GM18505 (cell line): ENCODE results near the gene PCBP4.

Source experiments
- ATAC-seq: cut with Tn5 transposase; IDR thresholded peaks from one replicate; pipeline ENCODE4 v1.9.1; 2021; ENCODE audit not compliant: unreplicated experiment
- POLR2A ChIP-seq: IDR thresholded peaks from 4 replicates; pipeline ENCODE4 v1.6.1; 2011; ENCODE audit warnings: borderline replicate concordance; ENCODE audit not compliant: insufficient read depth, insufficient read length; ENCODE audit errors: extremely low read depth

PCBP4 gene

DNA sequence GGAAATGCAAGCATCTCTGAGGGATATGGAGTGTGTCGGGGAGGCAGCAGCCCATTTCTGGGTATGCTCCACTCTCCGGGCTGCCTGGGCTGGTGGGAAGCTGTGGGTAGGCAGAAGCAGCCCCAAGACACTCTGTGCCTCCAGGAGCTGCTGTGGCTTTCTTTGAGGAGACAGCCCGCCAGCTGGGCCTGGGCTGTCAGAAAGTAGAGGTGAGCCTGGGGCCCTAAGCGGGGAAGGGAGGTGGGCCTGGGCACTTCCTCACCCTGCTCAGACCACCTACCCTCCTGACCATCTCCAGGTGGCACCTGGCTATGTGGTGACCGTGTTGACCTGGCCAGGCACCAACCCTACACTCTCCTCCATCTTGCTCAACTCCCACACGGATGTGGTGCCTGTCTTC lies 17.8 kb upstream of the PCBP4 start:
- TF ChIP-seq POLR2A, result no peak
- ATAC-seq, result no peak

DNA sequence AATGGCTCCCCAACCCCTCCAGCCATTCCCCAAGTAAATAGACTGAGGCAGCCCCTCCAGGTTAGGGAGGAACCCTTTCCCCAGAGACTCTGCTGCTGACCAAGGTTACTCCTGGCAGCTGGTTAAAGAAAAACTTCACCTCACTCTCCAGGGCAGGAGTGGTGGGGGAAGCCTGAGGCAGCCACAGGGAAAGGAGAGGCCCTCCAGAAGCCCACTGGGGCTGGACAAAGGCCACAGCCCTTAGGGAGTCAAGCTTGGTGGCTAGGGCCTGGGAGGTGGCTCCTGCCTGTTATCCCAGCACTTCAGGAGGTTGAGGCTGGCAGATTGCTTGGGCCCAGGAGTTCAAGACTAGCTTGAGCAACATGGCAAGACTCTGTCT lies 17.0 kb upstream of the PCBP4 start:
- TF ChIP-seq POLR2A, result no peak
- no peak for ATAC-seq

DNA sequence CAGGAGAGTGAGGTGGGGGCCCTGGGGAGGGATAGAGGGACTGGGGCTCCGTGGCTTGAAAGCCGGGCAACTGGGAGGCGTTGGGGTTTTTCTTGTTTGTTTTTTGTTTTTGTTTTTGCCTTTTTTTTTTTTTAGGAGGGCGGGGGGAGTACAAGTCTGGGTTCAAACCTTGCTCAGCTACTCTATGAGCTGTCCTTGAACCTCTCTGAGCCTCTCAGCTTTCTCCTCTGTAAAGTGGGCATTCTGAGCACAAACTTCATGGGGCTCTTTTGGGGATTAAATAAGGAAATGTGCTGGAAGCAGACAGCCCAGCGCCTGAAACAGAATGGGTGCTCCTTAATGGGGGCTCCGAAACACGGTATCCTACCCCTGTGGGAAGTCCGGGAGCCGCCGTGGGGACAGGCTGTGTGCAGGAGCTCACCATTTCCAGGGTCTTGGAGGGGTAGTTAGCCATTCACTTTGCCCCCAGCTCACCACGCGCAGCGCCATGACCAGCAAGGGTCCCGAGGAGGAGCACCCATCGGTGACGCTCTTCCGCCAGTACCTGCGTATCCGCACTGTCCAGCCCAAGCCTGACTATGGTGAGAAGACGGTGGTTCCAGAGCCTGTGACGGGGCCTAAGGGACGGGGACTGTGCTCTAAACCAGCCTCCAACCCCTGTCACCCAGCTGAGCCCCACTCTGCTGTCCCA lies 16.5 kb upstream of the PCBP4 start:
- TF ChIP-seq POLR2A, result no peak

DNA sequence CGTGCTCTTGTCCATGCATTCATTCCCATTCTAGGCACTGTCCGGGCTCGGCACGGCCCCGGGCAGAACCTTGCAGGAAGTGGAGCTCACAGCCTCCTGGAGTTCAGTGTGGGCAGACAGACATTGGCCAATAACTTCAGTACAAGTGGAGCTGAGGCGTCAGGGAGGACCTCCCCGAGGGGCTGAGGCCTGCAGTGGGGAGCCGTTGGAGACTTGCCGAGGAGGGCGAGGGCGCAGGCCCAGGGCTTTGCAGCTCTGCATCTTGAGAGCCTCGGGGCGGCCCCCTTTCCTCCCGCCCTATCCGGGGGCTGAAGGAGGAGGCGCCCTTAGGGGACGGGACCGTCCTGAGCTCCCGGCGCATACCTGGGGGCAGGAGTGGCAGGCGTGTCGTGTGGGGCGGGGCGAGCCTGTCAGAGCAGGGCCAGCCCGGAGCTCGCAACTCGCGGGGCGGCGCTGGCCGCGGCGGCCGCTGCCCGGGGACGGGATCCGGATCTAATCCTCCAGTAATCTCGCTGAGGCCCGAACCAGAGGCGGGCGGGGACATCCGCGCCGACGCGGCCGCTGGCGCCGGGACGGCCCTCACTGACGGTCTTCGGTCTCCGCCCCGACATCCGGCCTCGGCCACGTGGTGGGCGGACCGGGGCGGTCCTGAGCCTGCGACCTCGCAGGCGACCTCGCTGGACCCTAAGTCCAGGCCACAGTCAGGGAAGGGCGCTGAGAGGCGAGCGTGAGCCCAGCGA lies 15.8 kb upstream of the PCBP4 start, which contains the start of gene ACY1:
Gene ACY1 (plus strand): TSS at position 698 of the 740 bp plus-strand sequence. CDS start 530 bp downstream, outside the sequence.
- peak; percentile 59 for ATAC-seq
- TF ChIP-seq POLR2A, result peak; percentile 74

More for the DNA sequence above, 16.5 kb upstream of the PCBP4 start:
- ATAC-seq, result no peak

DNA sequence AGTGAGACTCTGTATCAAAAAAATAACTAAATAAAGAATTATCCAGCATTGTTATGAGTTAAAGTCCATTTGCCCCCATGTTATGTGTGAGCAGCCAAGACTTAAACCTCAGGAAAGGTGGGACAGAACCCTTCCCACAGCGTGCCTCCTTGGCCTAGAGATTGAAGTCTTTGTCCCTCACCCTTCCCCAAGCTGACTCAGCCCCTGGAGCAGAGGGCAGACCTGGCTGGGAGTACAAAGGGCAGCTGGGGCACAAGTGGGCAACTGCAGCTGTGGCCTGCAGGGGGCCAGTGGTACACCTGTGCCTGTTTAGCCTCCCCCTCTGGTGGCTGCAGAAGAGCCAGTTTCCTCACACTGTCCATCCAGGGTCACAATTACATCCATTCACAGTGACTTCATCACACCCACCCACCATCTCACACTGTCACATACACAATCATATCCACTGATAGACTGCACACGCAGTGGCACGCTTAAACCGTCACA lies 15.1 kb upstream of the PCBP4 start:
- TF ChIP-seq POLR2A, result no peak
- ATAC-seq, result peak; percentile 39

DNA sequence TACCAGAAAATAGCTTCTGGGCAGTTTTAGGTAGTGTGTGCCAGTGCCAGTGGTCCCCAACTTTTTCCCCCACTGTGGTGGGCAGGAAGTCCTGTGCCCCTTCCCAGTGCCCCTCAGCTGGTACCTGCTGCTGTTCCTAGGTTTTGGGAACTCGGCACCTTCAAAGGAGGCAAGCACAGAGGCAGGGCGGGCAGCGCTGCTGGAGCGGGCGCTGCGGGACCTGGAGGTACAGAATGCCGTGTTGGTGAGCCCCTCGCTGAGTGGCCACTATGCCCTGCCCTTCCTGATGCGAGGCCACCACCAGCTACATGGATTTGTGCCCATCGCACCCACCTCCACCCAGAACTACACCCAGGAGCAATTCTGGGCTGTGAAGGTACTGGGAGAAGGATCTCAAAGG lies 13.0 kb upstream of the PCBP4 start:
- no peak for TF ChIP-seq POLR2A
- no peak for ATAC-seq

DNA sequence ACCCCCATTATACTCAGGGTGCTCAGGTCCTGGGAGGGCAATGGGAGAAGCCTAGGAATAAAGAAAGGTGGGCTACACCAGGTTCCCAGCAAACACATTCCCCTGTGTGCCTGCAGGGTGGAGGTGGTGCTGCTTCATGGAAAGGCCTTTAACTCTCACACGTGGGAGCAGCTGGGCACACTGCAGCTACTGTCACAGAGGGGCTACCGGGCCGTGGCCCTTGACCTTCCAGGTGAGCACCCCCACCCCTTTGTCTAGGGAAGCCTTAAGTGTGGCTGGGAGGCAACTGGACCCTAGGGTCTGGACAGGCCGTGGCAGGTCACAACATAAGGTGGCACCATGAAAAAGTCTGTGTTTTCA lies 10.9 kb upstream of the PCBP4 start:
- ATAC-seq, result no peak
- no peak for TF ChIP-seq POLR2A

DNA sequence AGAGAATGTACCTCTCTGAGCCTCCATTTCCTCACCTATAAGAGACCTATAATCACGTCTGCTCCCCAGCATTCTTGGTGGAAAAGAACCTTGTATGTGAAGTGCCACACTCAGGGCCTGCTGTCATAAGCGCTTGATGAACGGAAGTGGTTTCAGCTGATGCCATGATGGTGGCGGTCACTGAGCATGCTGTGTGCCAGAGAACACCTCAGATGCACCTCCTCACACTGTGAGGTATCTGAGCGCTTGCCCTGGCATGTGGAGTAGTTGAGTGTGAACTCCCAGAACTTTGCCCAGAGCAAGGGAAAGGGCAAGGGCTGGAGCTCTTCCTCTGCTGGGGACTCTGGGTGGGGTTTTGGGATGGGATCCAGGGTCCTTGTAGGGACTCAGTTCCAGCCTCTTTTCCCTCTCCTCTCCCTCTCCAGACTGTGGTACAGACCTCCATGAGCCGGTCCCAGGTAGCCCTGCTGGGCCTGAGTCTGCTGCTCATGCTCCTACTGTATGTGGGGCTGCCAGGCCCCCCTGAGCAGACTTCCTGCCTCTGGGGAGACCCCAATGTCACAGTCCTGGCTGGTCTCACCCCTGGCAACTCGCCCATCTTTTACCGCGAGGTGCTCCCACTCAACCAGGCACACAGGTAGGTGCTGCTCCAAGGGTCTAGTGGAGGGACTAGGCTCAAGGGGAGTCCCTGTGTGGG lies 10.3 kb upstream of the PCBP4 start:
- no peak for ATAC-seq
- no peak for TF ChIP-seq POLR2A

DNA sequence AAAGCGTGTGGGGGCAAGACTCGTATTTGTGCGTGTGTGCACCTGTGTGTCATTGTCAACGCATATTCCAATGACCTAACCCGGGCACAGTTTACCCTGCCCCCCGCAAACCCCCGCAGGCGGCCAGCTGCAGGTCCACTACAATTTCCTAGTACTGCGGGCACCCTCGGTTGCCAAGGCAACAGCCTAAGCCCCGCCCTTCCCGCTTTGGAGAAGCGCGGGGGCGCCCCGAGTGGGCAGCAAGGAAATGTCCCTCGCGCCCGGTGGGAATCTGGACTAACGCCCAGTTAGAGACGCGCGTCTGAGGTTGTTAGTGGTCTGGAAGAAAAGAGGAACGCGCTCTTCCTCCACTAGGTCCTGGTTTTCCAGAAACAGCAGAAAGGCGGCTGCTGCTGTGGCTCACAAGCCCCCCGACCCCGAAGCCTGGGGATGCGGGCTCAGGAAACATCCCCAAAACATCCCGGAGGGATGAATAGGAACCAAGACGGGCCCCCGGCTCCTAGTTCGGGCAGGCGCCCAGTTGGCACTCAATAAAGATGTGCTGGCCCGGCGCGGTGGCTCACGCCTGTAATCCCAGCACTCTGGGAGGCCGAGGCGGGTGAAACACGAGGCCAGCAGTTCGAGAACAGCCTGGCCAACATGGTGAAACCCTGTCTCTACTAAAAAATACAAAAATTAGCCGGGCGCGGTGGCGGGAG lies 8.7 kb upstream of the PCBP4 start:
- no peak for TF ChIP-seq POLR2A
- ATAC-seq, result no peak

DNA sequence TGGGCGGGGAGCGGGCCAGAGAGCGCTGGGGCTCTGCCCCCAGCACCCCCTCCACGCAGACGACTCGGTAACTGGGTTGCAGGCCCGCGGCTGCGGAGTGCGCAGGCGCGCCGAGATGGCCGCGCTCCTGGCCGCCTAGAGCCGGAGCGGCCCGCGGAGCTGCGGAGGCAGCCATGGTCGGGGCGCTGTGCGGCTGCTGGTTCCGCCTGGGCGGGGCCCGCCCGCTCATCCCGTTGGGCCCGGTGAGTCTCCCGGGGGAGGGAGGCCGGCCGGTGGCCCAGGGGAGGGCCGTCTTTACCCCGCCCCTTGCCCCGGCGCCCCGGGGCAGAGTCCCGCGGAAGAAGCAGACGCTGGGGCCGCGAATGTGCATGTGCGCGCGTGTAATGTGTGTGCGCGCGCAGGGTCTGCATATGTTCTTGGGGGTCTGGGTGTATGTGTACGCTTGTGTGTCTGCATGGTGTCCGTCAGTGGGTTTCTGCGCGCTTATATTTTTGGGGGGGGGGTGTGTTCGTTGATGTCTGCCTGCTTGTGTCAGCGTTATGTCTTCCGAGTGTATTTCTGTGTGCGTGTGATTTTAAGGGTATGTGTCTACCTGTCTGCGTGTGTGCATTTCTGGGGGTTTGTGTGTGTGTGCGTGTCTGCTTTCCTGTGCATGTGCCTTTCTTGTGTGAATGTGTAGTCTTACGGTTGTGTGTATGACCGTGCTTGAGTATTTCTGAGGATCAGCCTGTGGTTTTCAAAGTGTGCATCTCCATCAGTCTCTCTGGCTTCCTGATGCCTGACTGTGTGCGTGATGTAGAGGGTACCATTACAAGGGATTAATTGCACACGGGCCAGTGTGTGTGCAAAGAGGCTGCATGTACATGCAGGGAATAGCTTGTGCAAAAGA lies 8.0 kb upstream of the PCBP4 start, which contains the start of gene ABHD14A:
Gene ABHD14A (plus strand): TSS at position 102 of the 889 bp plus-strand sequence. CDS start 72 bp downstream, at position 174.
- TF ChIP-seq POLR2A, result peak; percentile 88
- ATAC-seq, result peak; percentile 47

DNA sequence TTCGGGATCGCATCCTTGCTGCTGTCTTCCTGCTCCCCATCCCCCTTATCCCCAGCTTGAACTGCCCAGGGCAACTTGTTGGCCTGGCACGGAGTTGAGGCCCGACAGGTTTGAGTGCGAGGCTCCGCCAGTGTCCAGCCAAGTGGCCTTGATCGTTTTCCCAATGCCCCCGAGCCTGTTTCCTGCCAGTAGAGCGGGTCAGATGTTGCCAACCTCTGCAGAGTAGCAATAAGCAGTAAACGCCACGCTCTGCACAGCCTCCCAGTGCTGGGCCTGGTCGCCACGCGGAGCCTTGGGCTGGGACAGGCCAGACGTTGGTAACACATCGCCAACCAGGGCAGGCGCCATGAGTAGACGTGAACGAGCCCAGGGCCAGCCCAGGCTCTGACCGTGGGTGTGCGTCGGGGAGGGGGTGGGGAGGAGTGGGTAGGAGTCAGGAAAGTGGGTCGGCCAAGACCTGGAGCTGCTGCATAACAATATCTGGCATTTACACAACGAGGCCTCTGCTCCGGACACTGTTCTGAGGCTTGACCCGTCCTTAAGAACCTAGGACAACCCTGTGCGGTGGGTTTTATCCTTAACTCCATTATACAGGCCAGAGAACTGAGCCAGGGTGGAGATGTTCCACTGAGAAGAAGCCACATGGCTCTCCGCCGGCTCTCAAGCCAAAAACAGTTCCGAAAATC lies 7.2 kb upstream of the PCBP4 start:
- TF ChIP-seq POLR2A, result no peak
- peak; percentile 7 for ATAC-seq
